ENCODE results near the gene HOXC13. TPM values are rescaled to one million over a fixed set of nuclear protein-coding genes. Genes with fewer than 3 reads are reported as not detected.
A peak's percentile ranks its signal among the peaks of the same experiment; 100 is the strongest.

Gene HOXC13
- total RNA-seq, 1 experiment from 2014 or later = 0.09 TPM

GRCh38 chr12:53952335-53952694, 13.7 kb downstream of the HOXC13 start:
- Mint-ChIP-seq H3K27me3 (ENCODE audit: low read depth) (peaks cover 100% of the 10 kb centered on the region), H3K9me3 (no peaks in the 10 kb centered on the region), H3K4me1 (peaks cover 28% of the 10 kb centered on the region), H3K4me3 (no peak overlapping the region), H3K27ac (no peak overlapping the region), H3K36me3 (no peaks in the 10 kb centered on the region)
- DNase-seq (ENCODE audit: low spot score) = no peak
- no peak for ATAC-seq
- ChIA-PET CTCF (interaction anchor here (0.7 to 4.9 kb wide), 15 partner anchors 9 to 209 kb away, joined by 3 to 26 read pairs (median 5); partner anchors contain the start of genes HOXC10 and HOXC5), POLR2A (interaction anchor here (0.6 to 1.6 kb wide), 3 partner anchors 14 to 197 kb away, joined by 3 to 4 read pairs (median 4); partner anchors contain the start of gene HOXC13)
- TF ChIP-seq CREM (CRISPR knock-in tag; IDR thresholded peaks at IDR 0.05) = no peak
- no peak for TF ChIP-seq NR2C2 (CRISPR knock-in tag; IDR thresholded peaks at IDR 0.05)
- TF ChIP-seq SP1 (CRISPR knock-in tag; conservative IDR thresholded peaks at IDR 0.05) = no peak
- TF ChIP-seq MXD4 (CRISPR knock-in tag; IDR thresholded peaks at IDR 0.05; ENCODE audit: borderline replicate concordance) = no peak
- no peak for TF ChIP-seq ZBTB21 (CRISPR knock-in tag; IDR thresholded peaks at IDR 0.05; ENCODE audit: borderline replicate concordance)
- no peak for TF ChIP-seq SMAD3 (CRISPR knock-in tag; IDR thresholded peaks at IDR 0.05; ENCODE audit: borderline replicate concordance)
- no peak for TF ChIP-seq ETV6 (CRISPR knock-in tag; IDR thresholded peaks at IDR 0.05)
- no peak for TF ChIP-seq FOXP1 (CRISPR knock-in tag; IDR thresholded peaks at IDR 0.05; ENCODE audit: borderline replicate concordance)
- no peak for TF ChIP-seq TEAD1 (CRISPR knock-in tag; IDR thresholded peaks at IDR 0.05)
- TF ChIP-seq TCF7 (CRISPR knock-in tag; IDR thresholded peaks at IDR 0.05; ENCODE audit: low read depth) = no peak

GRCh38 chr12:53952871-53953734, 14.5 kb downstream of the HOXC13 start:
- Mint-ChIP-seq H3K4me1 (peaks cover 28% of the 10 kb centered on the region), H3K36me3 (no peaks in the 10 kb centered on the region), H3K27me3 (ENCODE audit: low read depth) (peaks cover 100% of the 10 kb centered on the region), H3K9me3 (no peaks in the 10 kb centered on the region), H3K27ac (no peak overlapping the region), H3K4me3 (peak overlapping the region; percentile 23)
- CTCF ChIA-PET = interaction anchor here (0.6 to 4.9 kb wide), 16 partner anchors 8 to 728 kb away, joined by 3 to 26 read pairs (median 5); partner anchors contain the start of genes HOXC10 and HOXC5
- peak; percentile 21 for ATAC-seq
- peak; percentile 81 for DNase-seq (ENCODE audit: low spot score)
- POLR2A ChIA-PET = interaction anchor here (0.5 to 1.6 kb wide), 5 partner anchors 14 to 102 kb away, joined by 3 to 4 read pairs (median 4); partner anchors contain the start of gene HOXC13
- TF ChIP-seq E2F5 (CRISPR knock-in tag; IDR thresholded peaks at IDR 0.05) (no peak), CREB1 (CRISPR knock-in tag; IDR thresholded peaks at IDR 0.05) (no peak), ERG (CRISPR knock-in tag; IDR thresholded peaks at IDR 0.05) (no peak), TEAD4 (CRISPR knock-in tag; IDR thresholded peaks at IDR 0.05) (peak; percentile 58; the same call in 1 of the 2 replicates), TEAD1 (CRISPR knock-in tag; IDR thresholded peaks at IDR 0.05) (peak; percentile 38; the same call in 1 of the 2 replicates), E2F1 (CRISPR knock-in tag; IDR thresholded peaks at IDR 0.05) (no peak), ATF6 (CRISPR knock-in tag; IDR thresholded peaks at IDR 0.05) (no peak), ZNF121 (CRISPR knock-in tag; IDR thresholded peaks at IDR 0.05) (no peak)
